ENCODE measurements around the gene ARSB. TPM values are rescaled to one million over a fixed set of nuclear protein-coding genes. Genes with fewer than 3 reads are reported as not detected.
"Not testable (repeated sequence)": the region's sequence is repeated elsewhere in the genome, so short reads cannot be mapped to it uniquely, and the experiment has no call there.

The ARSB gene
- total RNA-seq, 4 donors from 2014 or later: 1.2 to 8.8 (median 7.1) TPM

GRCh38 chr5:78738693-78739300 is 246.3 kb downstream of the ARSB start:
- DNase-seq: no peak
- Histone ChIP-seq H3K4me1 (no peaks in the 10 kb centered on the region), H3K9me3 (no peaks in the 10 kb centered on the region), H3K27ac (no peak overlapping the region), H3K36me3 (no peaks in the 10 kb centered on the region), H3K4me3 (no peak overlapping the region), H3K27me3 (peaks cover 0 to 3% (median 0%) of the 10 kb centered on the region in 4 donors)
- intact Hi-C loops (cut with DNase I): no loop called here
- TF ChIP-seq, protein P1, sequence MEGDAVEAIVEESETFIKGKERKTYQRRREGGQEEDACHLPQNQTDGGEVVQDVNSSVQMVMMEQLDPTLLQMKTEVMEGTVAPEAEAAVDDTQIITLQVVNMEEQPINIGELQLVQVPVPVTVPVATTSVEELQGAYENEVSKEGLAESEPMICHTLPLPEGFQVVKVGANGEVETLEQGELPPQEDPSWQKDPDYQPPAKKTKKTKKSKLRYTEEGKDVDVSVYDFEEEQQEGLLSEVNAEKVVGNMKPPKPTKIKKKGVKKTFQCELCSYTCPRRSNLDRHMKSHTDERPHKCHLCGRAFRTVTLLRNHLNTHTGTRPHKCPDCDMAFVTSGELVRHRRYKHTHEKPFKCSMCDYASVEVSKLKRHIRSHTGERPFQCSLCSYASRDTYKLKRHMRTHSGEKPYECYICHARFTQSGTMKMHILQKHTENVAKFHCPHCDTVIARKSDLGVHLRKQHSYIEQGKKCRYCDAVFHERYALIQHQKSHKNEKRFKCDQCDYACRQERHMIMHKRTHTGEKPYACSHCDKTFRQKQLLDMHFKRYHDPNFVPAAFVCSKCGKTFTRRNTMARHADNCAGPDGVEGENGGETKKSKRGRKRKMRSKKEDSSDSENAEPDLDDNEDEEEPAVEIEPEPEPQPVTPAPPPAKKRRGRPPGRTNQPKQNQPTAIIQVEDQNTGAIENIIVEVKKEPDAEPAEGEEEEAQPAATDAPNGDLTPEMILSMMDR (IDR thresholded peaks at IDR 0.05): no peak
- TF ChIP-seq POLR2A (IDR thresholded peaks at IDR 0.05): no peak
- 43 to 55% methylated on average over 4 of the region's 4 CpGs for WGBS, 2 donors

- H3K4me1 ChIP-seq: no peaks in the 10 kb centered on the region
- H3K36me3 ChIP-seq: no peaks in the 10 kb centered on the region
- no peaks in the 10 kb centered on the region for H3K27me3 ChIP-seq
- 96 to 99% methylated on average over 3 of the region's 3 CpGs for whole genome bisulfite sequencing, 2 donors
- TF ChIP-seq, protein P1 (IDR thresholded peaks at IDR 0.05): no peak
- TF ChIP-seq POLR2A (IDR thresholded peaks at IDR 0.05): no peak
- H3K4me3 ChIP-seq: no peak overlapping the region
- H3K27ac ChIP-seq: no peak overlapping the region
- intact Hi-C loops (cut with DNase I): no loop called here
- DNase-seq: no peak
- H3K9me3 ChIP-seq: no peaks in the 10 kb centered on the region
These were observed 247.0 kb downstream of the ARSB start for GRCh38 chr5:78738104-78738503.

DNA sequence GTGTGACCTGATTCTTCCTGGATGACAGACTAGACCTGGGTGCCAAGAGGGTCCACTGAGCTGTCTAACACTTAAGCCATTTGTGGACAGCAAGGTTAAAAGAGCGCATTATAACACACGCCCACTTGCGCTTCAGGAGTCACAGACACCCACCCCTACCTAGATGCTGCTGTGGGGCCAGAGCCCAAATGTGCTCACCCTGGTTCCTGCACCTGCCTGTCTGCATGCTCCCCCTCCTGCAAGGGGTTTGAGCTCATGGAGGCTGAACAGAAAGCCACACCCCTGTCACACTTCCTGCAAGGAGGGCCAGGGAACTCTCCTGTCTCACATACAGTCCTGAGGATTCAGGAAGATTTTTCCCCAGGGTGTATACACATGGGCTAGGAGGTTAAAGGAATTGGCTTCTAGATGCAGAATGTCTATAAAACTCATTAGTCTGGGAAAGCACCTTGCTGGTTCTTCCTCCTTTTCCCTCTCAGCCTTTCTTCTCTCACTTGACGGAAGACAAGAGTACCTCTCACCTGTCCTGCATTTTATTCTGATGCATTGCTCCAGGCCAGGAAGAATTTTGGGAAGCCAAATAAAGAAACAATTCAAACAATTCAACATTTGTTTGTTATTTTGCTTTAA is 249.2 kb downstream of the ARSB start:
- no peaks in the 10 kb centered on the region for H3K9me3 ChIP-seq
- H3K36me3 ChIP-seq: no peaks in the 10 kb centered on the region
- H3K27ac ChIP-seq: no peak overlapping the region
- no peaks in the 10 kb centered on the region for H3K27me3 ChIP-seq
- no peaks in the 10 kb centered on the region for H3K4me1 ChIP-seq
- 69 to 84% methylated on average over 1 to 4 of the region's 4 CpGs for WGBS, 2 donors
- no peak for DNase-seq
- TF ChIP-seq, protein P1 (IDR thresholded peaks at IDR 0.05): no peak
- TF ChIP-seq POLR2A (IDR thresholded peaks at IDR 0.05): no peak
- H3K4me3 ChIP-seq: no peak overlapping the region
- intact Hi-C loops (cut with DNase I): no loop called here

DNA sequence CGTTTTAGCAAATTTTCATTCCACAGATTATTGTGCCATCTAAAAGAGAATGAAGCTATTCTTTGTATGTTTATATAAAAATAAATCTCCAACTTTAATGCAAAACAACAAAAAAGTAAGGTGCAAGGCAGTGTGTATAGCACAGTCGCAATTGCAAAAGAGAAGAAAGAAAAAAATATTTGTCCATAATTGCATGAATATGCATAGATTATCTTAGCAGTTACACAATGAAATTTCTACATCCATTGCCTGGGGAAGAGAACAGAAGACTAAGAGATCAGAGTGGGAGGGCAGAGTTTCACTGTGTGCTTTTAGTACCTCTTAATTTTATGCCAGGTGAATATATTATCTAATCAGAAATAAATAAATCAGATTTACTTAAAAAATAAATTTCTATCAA is 250.2 kb downstream of the ARSB start:
- WGBS, 2 donors: 89 to 93% methylated on average over 2 of the region's 2 CpGs
- H3K27ac ChIP-seq: no peak overlapping the region
- intact Hi-C loops (cut with DNase I): no loop called here
- no peaks in the 10 kb centered on the region for H3K9me3 ChIP-seq
- TF ChIP-seq, protein P1 (IDR thresholded peaks at IDR 0.05): no peak
- TF ChIP-seq POLR2A (IDR thresholded peaks at IDR 0.05): no peak
- H3K4me3 ChIP-seq: no peak overlapping the region
- no peaks in the 10 kb centered on the region for H3K36me3 ChIP-seq
- DNase-seq: no peak
- no peaks in the 10 kb centered on the region for H3K4me1 ChIP-seq
- no peaks in the 10 kb centered on the region for H3K27me3 ChIP-seq

GRCh38 chr5:78734094-78734845 is 250.8 kb downstream of the ARSB start:
- H3K4me3 ChIP-seq: no peak overlapping the region
- no peaks in the 10 kb centered on the region for H3K27me3 ChIP-seq
- no peaks in the 10 kb centered on the region for H3K36me3 ChIP-seq
- TF ChIP-seq, protein P1 (IDR thresholded peaks at IDR 0.05): no peak
- TF ChIP-seq POLR2A (IDR thresholded peaks at IDR 0.05): no peak
- H3K27ac ChIP-seq: no peak overlapping the region
- DNase-seq: no peak
- 73 to 84% methylated on average over 4 of the region's 4 CpGs for WGBS, 2 donors
- H3K4me1 ChIP-seq: no peaks in the 10 kb centered on the region
- no peaks in the 10 kb centered on the region for H3K9me3 ChIP-seq
- intact Hi-C loops (cut with DNase I): no loop called here

DNA sequence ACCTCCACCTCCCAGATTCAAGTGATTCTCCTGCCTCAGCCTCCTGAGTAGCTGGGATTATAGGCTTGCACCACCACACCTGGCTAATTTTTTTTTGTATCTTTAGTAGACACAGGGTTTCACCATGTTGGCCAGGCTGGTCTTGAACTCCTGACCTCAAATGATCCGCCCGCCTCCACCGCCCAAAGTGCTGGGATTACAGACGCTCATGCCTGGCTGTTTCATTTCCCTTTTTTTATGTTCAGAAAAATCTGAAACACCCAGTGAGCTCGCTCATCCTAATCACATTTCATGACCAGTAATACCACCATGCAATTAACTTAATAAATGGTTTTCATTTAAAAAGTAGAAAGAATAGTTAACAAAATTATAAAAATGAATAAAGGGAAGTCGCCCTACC is 252.4 kb downstream of the ARSB start:
- H3K36me3 ChIP-seq; H3K4me1 ChIP-seq; H3K27ac ChIP-seq; intact Hi-C loops (cut with DNase I); H3K9me3 ChIP-seq; DNase-seq; H3K4me3 ChIP-seq; H3K27me3 ChIP-seq: not testable (repeated sequence)
- 75 to 87% methylated on average over 6 of the region's 6 CpGs for WGBS, 2 donors
